Dermis blood vessel endothelial cell (primary cell): ENCODE results near the gene NR1H4. TPM values are rescaled to one million over a fixed set of nuclear protein-coding genes. Genes with fewer than 3 reads are reported as not detected.
"Not testable (repeated sequence)": the region's sequence is repeated elsewhere in the genome, so short reads cannot be mapped to it uniquely, and the experiment has no call there.

Experiments
- DNase-seq: peaks from one replicate; pipeline ENCODE4 v3.0.0; 2010
- total RNA-seq: library from RNA; depleted of rRNA; stranded (reverse); fragments of >200 nt; gene quantifications from 2 replicates; pipeline ENCODE4 v1.2.3, GENCODE V29; 2014

Gene NR1H4
- total RNA-seq, 1 donor from 2014 or later: 0.34 TPM

GRCh38 chr12:100473050-100473715 lies 483 bp upstream of the NR1H4 start:
- no peak for DNase-seq

- DNase-seq: no peak
Observed at GRCh38 chr12:100474617-100475016, 951 bp downstream of the NR1H4 start.

- no peak for DNase-seq
Observed at GRCh38 chr12:100476013-100476751, 2.5 kb downstream of the NR1H4 start.

- DNase-seq: no peak
Observed at GRCh38 chr12:100481021-100481420, 7.4 kb downstream of the NR1H4 start.

GRCh38 chr12:100484183-100484886 lies 10.7 kb downstream of the NR1H4 start:
- DNase-seq: no peak

- DNase-seq: no peak
Observed at GRCh38 chr12:100484891-100485471, 11.3 kb downstream of the NR1H4 start.

GRCh38 chr12:100485983-100486382 lies 12.3 kb downstream of the NR1H4 start:
- DNase-seq: no peak

- no peak for DNase-seq
Observed at GRCh38 chr12:100489251-100489820, 15.7 kb downstream of the NR1H4 start.

- DNase-seq: no peak
Observed at GRCh38 chr12:100490056-100490455, 16.4 kb downstream of the NR1H4 start.

- DNase-seq: no peak
Observed at GRCh38 chr12:100491104-100491503, 17.4 kb downstream of the NR1H4 start.

- no peak for DNase-seq
Observed at GRCh38 chr12:100493396-100494012, 19.8 kb downstream of the NR1H4 start.

GRCh38 chr12:100494026-100494425 lies 20.4 kb downstream of the NR1H4 start:
- no peak for DNase-seq

GRCh38 chr12:100494538-100494937 lies 20.9 kb downstream of the NR1H4 start:
- DNase-seq: no peak

GRCh38 chr12:100497105-100497795 lies 23.6 kb downstream of the NR1H4 start:
- no peak for DNase-seq

- no peak for DNase-seq
Observed at GRCh38 chr12:100498141-100498540, 24.5 kb downstream of the NR1H4 start.

GRCh38 chr12:100499416-100499815 lies 25.8 kb downstream of the NR1H4 start:
- DNase-seq: no peak

GRCh38 chr12:100502718-100503117 lies 29.1 kb downstream of the NR1H4 start:
- DNase-seq: not testable (repeated sequence)

GRCh38 chr12:100503228-100503628 lies 29.6 kb downstream of the NR1H4 start:
- no peak for DNase-seq

GRCh38 chr12:100504804-100505203 lies 31.1 kb downstream of the NR1H4 start:
- no peak for DNase-seq

GRCh38 chr12:100508751-100509150 lies 35.1 kb downstream of the NR1H4 start:
- DNase-seq: no peak

GRCh38 chr12:100512692-100513091 lies 39.0 kb downstream of the NR1H4 start:
- DNase-seq: no peak

GRCh38 chr12:100515968-100516367 lies 42.3 kb downstream of the NR1H4 start:
- DNase-seq: no peak
